K562 (cell line): ENCODE data around the gene LZTS2. TPM values are rescaled to one million over a fixed set of nuclear protein-coding genes. Genes with fewer than 3 reads are reported as not detected.

Source experiments
- ATAC-seq: fragments of 200-7000 bp; cut with Tn5 transposase; 3 replicates; pipeline ENCODE4 v1.9.1; 2020; ENCODE audit warnings: moderate library complexity
- BruUV-seq: library from RNA; stranded (reverse); fragments of 400-500 nt; replicated peaks from 2 replicates; lab custom pipeline; 2021; lab: Mats Ljungman, UMichigan
- CTCF ChIA-PET: fragments of 300-600 bp; formaldehyde crosslinking; extraction: SDS; loops from one replicate; lab custom pipeline; 2021; ENCODE audit warnings: low intra/inter-chr PET ratio; lab: Yijun Ruan, JAX
- POLR2A ChIA-PET: fragments of 300-600, 350-650 bp; sonication (Branson Sonifier 250); formaldehyde crosslinking; extraction: SDS; loops from one replicate; lab custom pipeline; 2021; ENCODE audit warnings: antibody characterized with exemption, inconsistent platforms; lab: Yijun Ruan, JAX
- DNase-seq, 4 experiments: peaks; one replicate each; pipeline versions ENCODE4 v3.0.0 to v3.0.0-alpha.2; 2011 to 2018; ENCODE audit warnings: low spot score in 3 of 4, mixed read lengths in 3 of 4; ENCODE audit errors: extremely low read depth in 1 of 4
- FAIRE-seq: peaks from 2 replicates; lab custom pipeline; 2011; peaks lifted over from hg19 to GRCh38; lab: Jason Lieb, UNC
- H2AFZ ChIP-seq: 2 replicates; pipeline ENCODE4 v1.6.0; 2011; ENCODE audit warnings: low read depth, low read length, control low read depth, inconsistent platforms
- H3K27ac ChIP-seq: fragments of 200-600 bp; 3 replicates; pipeline ENCODE4 v1.8.0; 2011; ENCODE audit warnings: low read depth, mild to moderate bottlenecking, control low read depth, inconsistent platforms, low read length, moderate library complexity, mixed read lengths; ENCODE audit errors: extremely low read depth
- H3K27me3 ChIP-seq, 2 experiments: fragments of 300-600 bp in 1 of 2; 2 replicates in 1 of 2; 3 replicates in 1 of 2; pipeline versions ENCODE4 v1.6.0 to v1.8.0; 2011; ENCODE audit warnings: inconsistent platforms in 2 of 2, low read length in 2 of 2, mild to moderate bottlenecking in 1 of 2, mixed read lengths in 1 of 2, moderate library complexity in 1 of 2; ENCODE audit not compliant: control insufficient read depth in 2 of 2, insufficient read depth in 2 of 2
- H3K36me3 ChIP-seq: fragments of 300-600 bp; 3 replicates; pipeline ENCODE4 v1.8.0; 2011; ENCODE audit warnings: mild to moderate bottlenecking, low read length, inconsistent platforms; ENCODE audit not compliant: control insufficient read depth, insufficient read depth
- H3K4me1 ChIP-seq, 2 experiments: fragments of 200-600 bp in 1 of 2; replicated peaks in 1 of 2; 2 replicates in 1 of 2; 3 replicates in 1 of 2; pipeline versions ENCODE4 v1.5.1 to v1.8.0; 2011; ENCODE audit warnings: inconsistent platforms in 2 of 2, low read length in 2 of 2, mild to moderate bottlenecking in 1 of 2, mixed read lengths in 1 of 2, moderate library complexity in 1 of 2; ENCODE audit not compliant: control insufficient read depth in 2 of 2, insufficient read depth in 2 of 2
- H3K4me2 ChIP-seq: 2 replicates; pipeline ENCODE4 v1.6.1; 2011; ENCODE audit warnings: low read length, control low read depth, inconsistent platforms, mixed read lengths; ENCODE audit not compliant: insufficient read depth
- H3K4me3 ChIP-seq: fragments of 200-600 bp; sonication (generic), shearing (Covaris generic); 2 replicates; pipeline ENCODE4 v1.5.1; 2016; ENCODE audit warnings: control low read depth, inconsistent platforms
- H3K79me2 ChIP-seq: fragments of 200-600 bp; 3 replicates; pipeline ENCODE4 v1.8.0; 2011; ENCODE audit warnings: low read length, inconsistent platforms; ENCODE audit not compliant: control insufficient read depth, insufficient read depth
- H3K9ac ChIP-seq, 2 experiments: 2 replicates each; pipeline versions ENCODE4 v1.6.0 to v1.6.1; 2011; ENCODE audit warnings: low read depth in 2 of 2, low read length in 2 of 2, control low read depth in 1 of 2, inconsistent platforms in 1 of 2, mild to moderate bottlenecking in 1 of 2, mixed read lengths in 1 of 2; ENCODE audit not compliant: insufficient read depth in 1 of 2
- H3K9me1 ChIP-seq: one replicate; pipeline ENCODE4 v1.6.0; 2011; ENCODE audit warnings: inconsistent platforms, mild to moderate bottlenecking, low read length, moderate library complexity; ENCODE audit not compliant: control insufficient read depth, insufficient read depth
- H3K9me3 ChIP-seq: replicated peaks from 2 replicates; pipeline ENCODE4 v1.5.1; 2011; ENCODE audit warnings: low read depth, low read length, inconsistent platforms; ENCODE audit not compliant: control insufficient read depth, insufficient read depth
- H4K20me1 ChIP-seq: replicated peaks from 2 replicates; pipeline ENCODE4 v1.6.1; 2011; ENCODE audit warnings: low read length, inconsistent platforms, mixed read lengths; ENCODE audit not compliant: control insufficient read depth, insufficient read depth
- CCNT2 ChIP-seq: IDR thresholded peaks from 2 replicates; pipeline ENCODE4 v1.6.1; 2011; ENCODE audit warnings: borderline replicate concordance, low read depth, mild to moderate bottlenecking, moderate library complexity, mixed read lengths, low read length; ENCODE audit not compliant: insufficient read length; ENCODE audit errors: extremely low read depth
- EZH2 ChIP-seq: IDR thresholded peaks from 2 replicates; pipeline ENCODE4 v1.6.1; 2012; ENCODE audit warnings: low read depth, mild to moderate bottlenecking, inconsistent platforms, low read length, borderline replicate concordance
- FOXO4 ChIP-seq: fragments of 450-650 bp; formaldehyde crosslinking; IDR thresholded peaks from 2 replicates; pipeline ENCODE4 v1.4.0; 2020; ENCODE audit warnings: mild to moderate bottlenecking, moderate library complexity
- FOXP1 ChIP-seq: sonication (generic); formaldehyde crosslinking; IDR thresholded peaks from 2 replicates; pipeline ENCODE4 v1.8.0; 2022; ENCODE audit warnings: mild to moderate bottlenecking, missing genetic modification reagents
- MCM7 ChIP-seq, 2 experiments: fragments of 450-650 bp; IDR thresholded peaks; 2 replicates each; pipeline ENCODE4 v1.6.1; 2016 to 2018
- ZBED1 ChIP-seq: IDR thresholded peaks from 2 replicates; pipeline ENCODE4 v1.6.1; 2014
- ZNF224 ChIP-seq: sonication (generic); formaldehyde crosslinking; IDR thresholded peaks from 2 replicates; pipeline ENCODE4 v1.8.0; 2022; ENCODE audit warnings: mild to moderate bottlenecking, missing genetic modification reagents
- WGBS: fragments of 100-300 bp; shearing (Covaris generic); methylation state at CpG from one replicate; pipeline ENCODE4 v1.1.6; 2016; ENCODE audit warnings: low coverage, mixed read lengths; ENCODE audit not compliant: insufficient coverage; ENCODE audit errors: missing lambda C conversion rate; 5-methylcytosine and 5-hydroxymethylcytosine counted together
- in situ Hi-C: fragments of 300-500 bp; cut with MboI; formaldehyde crosslinking; loops from 4 replicates; pipeline ENCODE4 v1.15.0; 2018; ENCODE audit warnings: inconsistent platforms, mixed read lengths
- intact Hi-C: fragments of 100-400 bp; cut with micrococcal nuclease; formaldehyde crosslinking; loops from 2 replicates; pipeline ENCODE4 v1.14.2; 2022
- polyA plus RNA-seq, 8 experiments: library from polyadenylated mRNA; depleted of rRNA in 4 of 8; stranded (reverse) in 5 of 8; unstranded in 3 of 8; fragments of >200 nt; fragmentation: Nextera tagmentation in 2 of 8; fragmentation: Illumina TruSeq in 1 of 8; extraction: Ambion mirVana in 2 of 8; extraction: Trizol in 1 of 8; gene quantifications; 2 replicates each; pipeline versions ENCODE4 v1.2.1 to v1.2.3, GENCODE V29; 2011 to 2014; ENCODE audit warnings: inconsistent platforms in 1 of 8, missing spikeins in 1 of 8
- total RNA-seq, 7 experiments: library from RNA; depleted of rRNA in 6 of 7; stranded (reverse); fragments of >200 nt in 6 of 7; fragmentation: Illumina TruSeq in 2 of 7; extraction: Trizol in 2 of 7; gene quantifications; 2 replicates each; pipeline versions ENCODE4 v1.2.1 to v1.2.3, GENCODE V29; 2011 to 2021; ENCODE audit warnings: low replicate concordance in 1 of 7
- TF ChIP-seq, protein P1 (sequence below), 2 experiments: fragments of 450-650 bp in 1 of 2; sonication (generic) in 1 of 2; formaldehyde crosslinking in 1 of 2; IDR thresholded peaks in 1 of 2; conservative IDR thresholded peaks in 1 of 2; 2 replicates each; pipeline versions ENCODE4 v1.6.1 to v1.8.1; 2016 to 2023; ENCODE audit warnings: mild to moderate bottlenecking in 2 of 2, moderate library complexity in 2 of 2, inconsistent platforms in 1 of 2, missing genetic modification reagents in 1 of 2
- TF ChIP-seq, protein P2 (sequence below): sonication (generic); formaldehyde crosslinking; IDR thresholded peaks from 2 replicates; pipeline ENCODE4 v1.8.0; 2023; ENCODE audit warnings: mild to moderate bottlenecking, missing genetic modification reagents

Gene LZTS2
- total and polyA plus RNA-seq, 9 of the 15 experiments (the other 6 are each of a cell fraction or from before 2014, with no cell fraction given), result 0.23 to 42.5 (median 14.7) TPM

- 88% methylated on average over 8 of the region's 21 CpGs for WGBS
- TF ChIP-seq ZBED1 (no peak), ZNF224 (CRISPR knock-in tag) (no peak), MCM7 (IDR thresholded peaks at IDR 0.05) (no peak), FOXO4 (no peak), FOXP1 (CRISPR knock-in tag) (no peak), EZH2 (no peak), CCNT2 (no peak)
- TF ChIP-seq, protein P1, sequence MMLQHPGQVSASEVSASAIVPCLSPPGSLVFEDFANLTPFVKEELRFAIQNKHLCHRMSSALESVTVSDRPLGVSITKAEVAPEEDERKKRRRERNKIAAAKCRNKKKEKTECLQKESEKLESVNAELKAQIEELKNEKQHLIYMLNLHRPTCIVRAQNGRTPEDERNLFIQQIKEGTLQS (IDR thresholded peaks at IDR 0.05), result no peak
- TF ChIP-seq, protein P1 (CRISPR knock-in tag; conservative IDR thresholded peaks at IDR 0.05), result no peak
- TF ChIP-seq, protein P2, sequence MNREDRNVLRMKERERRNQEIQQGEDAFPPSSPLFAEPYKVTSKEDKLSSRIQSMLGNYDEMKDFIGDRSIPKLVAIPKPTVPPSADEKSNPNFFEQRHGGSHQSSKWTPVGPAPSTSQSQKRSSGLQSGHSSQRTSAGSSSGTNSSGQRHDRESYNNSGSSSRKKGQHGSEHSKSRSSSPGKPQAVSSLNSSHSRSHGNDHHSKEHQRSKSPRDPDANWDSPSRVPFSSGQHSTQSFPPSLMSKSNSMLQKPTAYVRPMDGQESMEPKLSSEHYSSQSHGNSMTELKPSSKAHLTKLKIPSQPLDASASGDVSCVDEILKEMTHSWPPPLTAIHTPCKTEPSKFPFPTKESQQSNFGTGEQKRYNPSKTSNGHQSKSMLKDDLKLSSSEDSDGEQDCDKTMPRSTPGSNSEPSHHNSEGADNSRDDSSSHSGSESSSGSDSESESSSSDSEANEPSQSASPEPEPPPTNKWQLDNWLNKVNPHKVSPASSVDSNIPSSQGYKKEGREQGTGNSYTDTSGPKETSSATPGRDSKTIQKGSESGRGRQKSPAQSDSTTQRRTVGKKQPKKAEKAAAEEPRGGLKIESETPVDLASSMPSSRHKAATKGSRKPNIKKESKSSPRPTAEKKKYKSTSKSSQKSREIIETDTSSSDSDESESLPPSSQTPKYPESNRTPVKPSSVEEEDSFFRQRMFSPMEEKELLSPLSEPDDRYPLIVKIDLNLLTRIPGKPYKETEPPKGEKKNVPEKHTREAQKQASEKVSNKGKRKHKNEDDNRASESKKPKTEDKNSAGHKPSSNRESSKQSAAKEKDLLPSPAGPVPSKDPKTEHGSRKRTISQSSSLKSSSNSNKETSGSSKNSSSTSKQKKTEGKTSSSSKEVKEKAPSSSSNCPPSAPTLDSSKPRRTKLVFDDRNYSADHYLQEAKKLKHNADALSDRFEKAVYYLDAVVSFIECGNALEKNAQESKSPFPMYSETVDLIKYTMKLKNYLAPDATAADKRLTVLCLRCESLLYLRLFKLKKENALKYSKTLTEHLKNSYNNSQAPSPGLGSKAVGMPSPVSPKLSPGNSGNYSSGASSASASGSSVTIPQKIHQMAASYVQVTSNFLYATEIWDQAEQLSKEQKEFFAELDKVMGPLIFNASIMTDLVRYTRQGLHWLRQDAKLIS (CRISPR knock-in tag), result no peak
Measured at GRCh38 chr10:100989088-100989487, 10.5 kb upstream of the LZTS2 start.

More at GRCh38 chr10:100989088-100989487, 10.5 kb upstream of the LZTS2 start:
- DNase-seq (no peak), FAIRE-seq (no peak), ATAC-seq (no peak)
- no peaks in the 10 kb centered on the region for H3K27me3 ChIP-seq
- peak overlapping the region in 1 of 2 experiments; percentile 99; a peak in 2 of 4 replicates for H3K9ac ChIP-seq
- intact Hi-C loops, result no loop called here
- H3K4me2 ChIP-seq, result peak overlapping the region; percentile 97
- H3K27ac ChIP-seq, result no peak overlapping the region
- BruUV-seq, result no TSS peak
- peaks cover 6% of the 10 kb centered on the region; the same call in 1 of the 2 replicates for H4K20me1 ChIP-seq
- peaks cover 16 to 21% of the 10 kb centered on the region in 2 experiments; a peak in 4 of 5 replicates for H3K4me1 ChIP-seq
- no peaks in the 10 kb centered on the region for H3K9me3 ChIP-seq
- H2AFZ ChIP-seq, result no peak overlapping the region
- in situ Hi-C loops, result loop anchor here (25.0 kb wide), 1 partner anchor 1048 kb away; no protein-coding TSS in a partner anchor
- peaks cover 66% of the 10 kb centered on the region; the same call in 2 of the 3 replicates for H3K36me3 ChIP-seq
- ChIA-PET CTCF (no interaction called here), POLR2A (interaction anchor here (0.5 to 1.3 kb wide), 2 partner anchors 9 to 82 kb away, joined by 3 to 4 read pairs; no protein-coding TSS in a partner anchor)
- peaks cover 59% of the 10 kb centered on the region for H3K79me2 ChIP-seq
- H3K4me3 ChIP-seq, result peak overlapping the region; percentile 95; the same call in 1 of the 2 replicates
- H3K9me1 ChIP-seq, result no peaks in the 10 kb centered on the region
